HG02798 (cell line): Measurements from ENCODE around the gene BEST4.
"Not testable (repeated sequence)": the region's sequence is repeated elsewhere in the genome, so short reads cannot be mapped to it uniquely, and the experiment has no call there.

Experiments
- ATAC-seq: cut with Tn5 transposase; IDR thresholded peaks from one replicate; pipeline ENCODE4 v1.9.1; 2021; ENCODE audit warnings: mild to moderate bottlenecking; ENCODE audit not compliant: unreplicated experiment, poor library complexity

Gene BEST4

GRCh38 chr1:44783697-44784093, 4.3 kb downstream of the BEST4 start:
- ATAC-seq = no peak

GRCh38 chr1:44780583-44781121, 7.3 kb downstream of the BEST4 start:
- ATAC-seq = no peak

GRCh38 chr1:44778705-44779576, 9.0 kb downstream of the BEST4 start:
- no peak for ATAC-seq

GRCh38 chr1:44777969-44778635, 9.9 kb downstream of the BEST4 start:
- no peak for ATAC-seq

GRCh38 chr1:44777547-44777946, 10.4 kb downstream of the BEST4 start:
- no peak for ATAC-seq

GRCh38 chr1:44776730-44777068, 11.3 kb downstream of the BEST4 start:
- ATAC-seq = no peak

- ATAC-seq = peak; percentile 15
Observed at GRCh38 chr1:44775930-44776729, 11.8 kb downstream of the BEST4 start.

GRCh38 chr1:44775078-44775929, 12.7 kb downstream of the BEST4 start, which contains the start of gene RPS8:
Gene RPS8 (plus strand): TSS chr1:44775540. CDS start chr1:44775597, 57 bp downstream.
- peak; percentile 85 for ATAC-seq

GRCh38 chr1:44766421-44766820, 21.5 kb downstream of the BEST4 start:
- not testable (repeated sequence) for ATAC-seq

GRCh38 chr1:44760876-44761275, 27.1 kb downstream of the BEST4 start:
- ATAC-seq = no peak

- ATAC-seq = no peak
Observed at GRCh38 chr1:44759077-44759476, 28.9 kb downstream of the BEST4 start.

- peak; percentile 53 for ATAC-seq
Observed at GRCh38 chr1:44757420-44757819, 30.6 kb downstream of the BEST4 start.

- ATAC-seq = no peak
Observed at GRCh38 chr1:44747878-44748277, 40.1 kb downstream of the BEST4 start.

- no peak for ATAC-seq
Observed at GRCh38 chr1:44743211-44743610, 44.8 kb downstream of the BEST4 start.

GRCh38 chr1:44740179-44740617, 47.8 kb downstream of the BEST4 start:
- ATAC-seq = no peak

- peak; percentile 99 for ATAC-seq
Observed at GRCh38 chr1:44739307-44740178, 48.4 kb downstream of the BEST4 start, which contains the start of gene KIF2C. Gene KIF2C (plus strand): TSS chr1:44739837. CDS start chr1:44739933, 96 bp downstream.

- not testable (repeated sequence) for ATAC-seq
Observed at GRCh38 chr1:44738953-44739306, 49.0 kb downstream of the BEST4 start.

GRCh38 chr1:44735992-44736391, 52.0 kb downstream of the BEST4 start:
- no peak for ATAC-seq

GRCh38 chr1:44733784-44734183, 54.2 kb downstream of the BEST4 start:
- ATAC-seq = no peak
